GM18505 (cell line): Measurements from ENCODE around the gene HPS5.
"Not testable (repeated sequence)": the region's sequence is repeated elsewhere in the genome, so short reads cannot be mapped to it uniquely, and the experiment has no call there.

Source experiments
- ATAC-seq: cut with Tn5 transposase; IDR thresholded peaks from one replicate; pipeline ENCODE4 v1.9.1; 2021; ENCODE audit not compliant: unreplicated experiment
- POLR2A ChIP-seq: IDR thresholded peaks from 4 replicates; pipeline ENCODE4 v1.6.1; 2011; ENCODE audit warnings: borderline replicate concordance; ENCODE audit not compliant: insufficient read depth, insufficient read length; ENCODE audit errors: extremely low read depth

The HPS5 gene

GRCh38 chr11:18271206-18271605 lies 50.7 kb downstream of the HPS5 start:
- no peak for ATAC-seq
- TF ChIP-seq POLR2A: no peak

- TF ChIP-seq POLR2A: no peak
- ATAC-seq: no peak
Measured at GRCh38 chr11:18270102-18270501, 51.8 kb downstream of the HPS5 start.

- not testable (repeated sequence) for ATAC-seq
Measured at GRCh38 chr11:18269252-18269651, 52.7 kb downstream of the HPS5 start.

GRCh38 chr11:18267335-18268133 lies 54.4 kb downstream of the HPS5 start:
- not testable (repeated sequence) for ATAC-seq

- TF ChIP-seq POLR2A: no peak
- no peak for ATAC-seq
Measured at GRCh38 chr11:18265949-18266348, 56.0 kb downstream of the HPS5 start, which contains the start of gene SAA1. Gene SAA1 (plus strand): TSS chr11:18266264. CDS start chr11:18266888, 624 bp downstream.

GRCh38 chr11:18264677-18265555 lies 57.0 kb downstream of the HPS5 start:
- ATAC-seq: no peak
- TF ChIP-seq POLR2A: no peak

GRCh38 chr11:18264035-18264434 lies 57.9 kb downstream of the HPS5 start:
- TF ChIP-seq POLR2A: no peak
- no peak for ATAC-seq

- not testable (repeated sequence) for ATAC-seq
Measured at GRCh38 chr11:18262681-18263350, 59.1 kb downstream of the HPS5 start.

GRCh38 chr11:18261721-18262120 lies 60.2 kb downstream of the HPS5 start:
- TF ChIP-seq POLR2A: no peak
- no peak for ATAC-seq

GRCh38 chr11:18259259-18259658 lies 62.7 kb downstream of the HPS5 start:
- ATAC-seq: no peak
- no peak for TF ChIP-seq POLR2A

GRCh38 chr11:18254781-18255361 lies 67.1 kb downstream of the HPS5 start:
- no peak for TF ChIP-seq POLR2A
- ATAC-seq: no peak

- ATAC-seq: no peak
- TF ChIP-seq POLR2A: no peak
Measured at GRCh38 chr11:18253778-18254338, 68.1 kb downstream of the HPS5 start.

- ATAC-seq: no peak
- TF ChIP-seq POLR2A: no peak
Measured at GRCh38 chr11:18253233-18253632, 68.7 kb downstream of the HPS5 start.
